Astrocyte of the cerebellum (primary cell): Measurements from ENCODE around the gene CKLF.
"Not testable (repeated sequence)": the region's sequence is repeated elsewhere in the genome, so short reads cannot be mapped to it uniquely, and the experiment has no call there.

ENCODE experiments used
- DNase-seq: peaks from one replicate; pipeline ENCODE4 v3.0.0-alpha.2; 2011; ENCODE audit warnings: low read depth
- H3K4me3 ChIP-seq: 2 replicates; pipeline ENCODE4 v1.5.1; 2011; ENCODE audit warnings: mild to moderate bottlenecking, low read depth, low read length, moderate library complexity
- in situ Hi-C: cut with HindIII; loops from 2 replicates; pipeline ENCODE4 v1.10.0; 2017; ENCODE audit warnings: low sequenced_read_pairs
- TF ChIP-seq, protein P1 (sequence below): IDR thresholded peaks from 2 replicates; pipeline ENCODE4 v1.5.1; 2012; ENCODE audit warnings: low read length, low read depth, moderate library complexity, mild to moderate bottlenecking; ENCODE audit errors: missing control alignments

Gene CKLF

DNA sequence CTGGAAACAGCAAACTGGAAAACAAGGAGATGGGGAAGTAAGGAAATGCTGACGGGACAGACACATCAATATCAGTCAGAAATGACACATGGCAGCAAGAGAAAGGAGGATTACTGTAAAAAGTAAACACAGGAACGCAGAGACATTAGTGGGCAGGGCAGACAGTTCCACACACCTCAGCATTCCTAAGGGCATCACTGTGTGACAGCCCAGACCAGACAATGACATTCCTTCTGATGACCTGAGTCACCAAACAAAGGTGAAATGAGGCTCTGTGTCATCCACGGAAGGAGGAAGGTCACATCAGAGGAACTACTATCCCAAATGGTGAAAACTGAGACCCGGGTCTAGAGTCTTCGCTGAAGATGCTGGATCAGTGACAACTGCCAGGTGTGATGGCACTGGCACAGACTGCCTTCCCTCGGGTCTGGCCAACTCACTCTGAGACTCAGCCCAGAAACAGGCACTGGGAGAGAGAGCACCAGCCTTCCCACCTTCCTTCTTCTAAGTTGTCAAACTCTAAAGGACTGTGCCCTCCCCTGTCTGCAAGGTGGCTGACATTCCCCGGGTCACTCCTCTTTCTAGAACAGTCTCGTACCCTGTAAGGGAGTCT, 39.2 kb upstream of the CKLF start:
- in situ Hi-C loops = loop anchor here (5.0 kb wide), 1 partner anchor 96 kb away; no protein-coding TSS in a partner anchor

DNA sequence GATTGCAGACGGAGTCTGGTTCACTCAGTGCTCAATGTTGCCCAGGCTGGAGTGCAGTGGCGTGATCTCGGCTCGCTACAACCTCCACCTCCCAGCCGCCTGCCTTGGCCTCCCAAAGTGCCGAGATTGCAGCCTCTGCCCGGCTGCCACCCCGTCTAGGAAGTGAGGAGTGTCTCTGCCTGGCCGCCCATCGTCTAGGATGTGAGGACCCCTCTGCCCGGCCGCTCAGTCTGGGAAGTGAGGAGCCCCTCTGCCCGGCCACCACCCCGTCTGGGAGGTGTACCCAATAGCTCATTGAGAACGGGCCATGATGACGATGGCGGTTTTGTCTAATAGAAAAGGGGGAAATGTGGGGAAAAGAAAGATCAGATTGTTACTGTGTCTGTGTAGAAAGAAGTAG, 38.0 kb upstream of the CKLF start:
- not testable (repeated sequence) for H3K4me3 ChIP-seq, DNase-seq
- in situ Hi-C loops = loop anchor here (5.0 kb wide), 1 partner anchor 97 kb away; no protein-coding TSS in a partner anchor

More for the DNA sequence above, 39.2 kb upstream of the CKLF start:
- no peak overlapping the region for H3K4me3 ChIP-seq
- DNase-seq = no peak
- TF ChIP-seq, protein P1, sequence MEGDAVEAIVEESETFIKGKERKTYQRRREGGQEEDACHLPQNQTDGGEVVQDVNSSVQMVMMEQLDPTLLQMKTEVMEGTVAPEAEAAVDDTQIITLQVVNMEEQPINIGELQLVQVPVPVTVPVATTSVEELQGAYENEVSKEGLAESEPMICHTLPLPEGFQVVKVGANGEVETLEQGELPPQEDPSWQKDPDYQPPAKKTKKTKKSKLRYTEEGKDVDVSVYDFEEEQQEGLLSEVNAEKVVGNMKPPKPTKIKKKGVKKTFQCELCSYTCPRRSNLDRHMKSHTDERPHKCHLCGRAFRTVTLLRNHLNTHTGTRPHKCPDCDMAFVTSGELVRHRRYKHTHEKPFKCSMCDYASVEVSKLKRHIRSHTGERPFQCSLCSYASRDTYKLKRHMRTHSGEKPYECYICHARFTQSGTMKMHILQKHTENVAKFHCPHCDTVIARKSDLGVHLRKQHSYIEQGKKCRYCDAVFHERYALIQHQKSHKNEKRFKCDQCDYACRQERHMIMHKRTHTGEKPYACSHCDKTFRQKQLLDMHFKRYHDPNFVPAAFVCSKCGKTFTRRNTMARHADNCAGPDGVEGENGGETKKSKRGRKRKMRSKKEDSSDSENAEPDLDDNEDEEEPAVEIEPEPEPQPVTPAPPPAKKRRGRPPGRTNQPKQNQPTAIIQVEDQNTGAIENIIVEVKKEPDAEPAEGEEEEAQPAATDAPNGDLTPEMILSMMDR = no peak

DNA sequence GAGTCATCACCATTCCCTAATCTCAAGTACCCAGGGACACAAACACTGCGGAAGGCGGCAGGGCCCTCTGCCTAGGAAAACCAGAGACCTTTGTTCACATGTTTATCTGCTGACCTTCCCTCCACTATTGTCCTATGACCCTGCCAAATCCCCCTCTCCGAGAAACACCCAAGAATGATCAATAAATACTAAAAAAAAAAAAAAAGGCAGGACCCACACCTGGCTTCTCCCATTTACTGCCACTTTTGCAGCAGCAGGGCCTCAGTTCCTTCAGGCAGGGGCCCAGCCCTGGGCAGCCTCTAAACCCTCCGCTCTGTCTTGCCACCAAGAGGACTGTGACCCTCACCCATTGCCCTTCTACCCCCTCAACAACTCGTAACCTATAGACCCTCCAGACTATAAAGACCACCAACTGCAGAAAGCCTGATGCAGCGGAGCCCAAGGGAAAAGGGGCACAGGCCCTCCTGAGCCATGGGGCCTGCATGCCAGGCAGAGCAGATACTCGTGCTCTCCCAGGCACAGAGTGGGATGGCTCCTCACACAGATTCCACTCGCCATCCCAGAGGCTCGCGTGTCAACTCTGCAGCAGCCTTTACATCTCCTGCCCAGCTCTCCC, 37.3 kb upstream of the CKLF start:
- in situ Hi-C loops = loop anchor here (5.0 kb wide), 1 partner anchor 98 kb away; no protein-coding TSS in a partner anchor
- DNase-seq, H3K4me3 ChIP-seq: not testable (repeated sequence)

DNA sequence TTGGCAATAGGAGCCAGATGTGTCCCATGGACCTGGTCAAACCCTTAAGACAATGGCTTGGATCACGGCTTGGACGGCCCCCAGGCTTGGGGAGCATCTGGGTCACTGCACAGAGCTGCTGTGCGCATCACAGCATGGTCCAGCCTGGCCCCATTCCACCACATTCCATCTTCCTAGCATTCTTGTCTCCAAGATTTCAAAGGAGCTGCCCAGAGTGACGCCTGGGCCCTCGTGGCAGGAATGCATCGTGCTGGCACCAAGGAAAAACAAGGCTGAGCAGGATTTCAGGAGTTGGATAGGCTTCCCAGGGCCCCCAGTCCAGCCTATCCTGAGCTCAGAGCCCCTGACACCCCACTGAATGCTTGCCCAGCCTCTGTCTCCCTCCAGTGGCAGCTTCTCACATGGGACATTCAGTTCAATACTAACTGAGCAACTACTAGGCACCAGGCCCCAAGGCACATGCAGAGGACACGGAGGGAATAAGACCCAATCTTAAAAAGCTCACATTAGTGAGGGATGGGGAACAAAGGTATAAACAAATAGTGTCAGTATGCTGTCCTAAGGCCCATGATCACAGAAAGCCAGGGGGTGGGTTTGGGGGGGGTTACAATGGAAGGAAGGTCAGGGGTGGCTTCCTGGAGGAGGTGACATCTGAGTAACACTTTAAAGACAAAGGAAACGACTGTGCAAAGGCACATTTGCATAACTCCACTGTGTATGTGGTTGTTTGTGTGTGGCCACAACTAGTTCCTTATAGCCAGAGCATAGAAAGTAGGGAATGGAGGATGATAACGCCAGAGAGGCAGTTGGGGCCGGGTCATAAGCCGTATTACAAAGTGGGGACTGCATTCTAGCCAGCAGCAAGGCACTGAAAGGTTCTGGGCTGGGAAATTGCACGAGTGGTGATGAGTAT, 36.5 kb upstream of the CKLF start:
- no peak overlapping the region for H3K4me3 ChIP-seq
- TF ChIP-seq, protein P1 = peak; percentile 69
- DNase-seq = peak; percentile 81
- in situ Hi-C loops = no loop called here

DNA sequence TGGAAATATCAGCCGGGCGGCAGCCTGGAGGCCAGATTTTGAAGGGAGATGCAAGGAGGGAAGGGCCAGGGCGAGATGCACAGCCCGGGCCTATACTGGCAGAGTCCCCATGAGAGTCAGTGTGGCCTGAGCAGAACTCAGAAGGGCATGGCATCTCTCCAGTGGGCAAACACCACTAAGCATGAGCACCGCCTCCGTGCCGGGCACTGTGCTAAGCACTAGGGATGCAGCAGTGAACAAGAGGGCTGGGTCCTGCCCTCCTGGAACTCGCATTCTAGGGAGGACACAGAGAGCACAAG, 35.9 kb upstream of the CKLF start:
- in situ Hi-C loops = no loop called here
- TF ChIP-seq, protein P1 = no peak
- H3K4me3 ChIP-seq = no peak overlapping the region
- DNase-seq = no peak

DNA sequence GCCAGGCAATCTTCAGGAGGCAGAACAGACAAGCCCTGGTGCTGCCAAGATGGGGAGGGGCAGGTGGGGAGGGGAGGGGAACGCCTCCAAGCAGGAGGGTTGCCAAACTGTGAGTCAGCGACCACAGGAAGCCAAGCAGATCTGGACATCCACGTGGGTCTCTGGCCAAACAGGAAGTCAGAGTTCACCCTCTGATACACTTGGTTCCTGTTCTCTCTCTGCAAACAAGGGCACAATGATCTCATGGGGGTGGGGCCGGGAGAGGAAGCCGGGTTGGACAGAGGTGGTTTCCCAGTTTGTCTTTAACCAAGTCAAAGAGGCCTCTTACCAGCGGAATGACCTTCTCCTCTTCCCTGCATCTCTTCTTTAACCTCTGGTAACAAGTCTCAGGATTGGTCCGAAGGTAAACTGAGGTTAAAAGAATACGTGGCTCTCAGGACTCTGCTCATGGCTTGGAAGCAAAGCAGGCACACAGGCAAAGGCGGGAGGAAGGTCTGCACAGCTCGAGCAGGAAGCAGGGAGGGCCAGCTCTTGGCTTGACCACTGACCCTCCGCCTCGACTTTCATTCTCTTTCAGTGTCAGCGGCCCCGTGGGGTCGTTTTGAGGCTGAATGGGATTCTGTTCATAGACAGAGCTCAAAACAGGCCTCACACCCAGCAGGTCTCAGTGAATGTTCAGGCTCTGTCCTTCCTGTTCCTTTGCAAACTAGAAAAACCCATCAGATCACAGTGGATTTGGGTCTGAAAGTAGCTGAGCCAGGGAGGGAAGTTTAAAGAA, 35.4 kb upstream of the CKLF start:
- peak; percentile 95 for DNase-seq
- H3K4me3 ChIP-seq = no peak overlapping the region
- in situ Hi-C loops = no loop called here
- TF ChIP-seq, protein P1 = no peak

DNA sequence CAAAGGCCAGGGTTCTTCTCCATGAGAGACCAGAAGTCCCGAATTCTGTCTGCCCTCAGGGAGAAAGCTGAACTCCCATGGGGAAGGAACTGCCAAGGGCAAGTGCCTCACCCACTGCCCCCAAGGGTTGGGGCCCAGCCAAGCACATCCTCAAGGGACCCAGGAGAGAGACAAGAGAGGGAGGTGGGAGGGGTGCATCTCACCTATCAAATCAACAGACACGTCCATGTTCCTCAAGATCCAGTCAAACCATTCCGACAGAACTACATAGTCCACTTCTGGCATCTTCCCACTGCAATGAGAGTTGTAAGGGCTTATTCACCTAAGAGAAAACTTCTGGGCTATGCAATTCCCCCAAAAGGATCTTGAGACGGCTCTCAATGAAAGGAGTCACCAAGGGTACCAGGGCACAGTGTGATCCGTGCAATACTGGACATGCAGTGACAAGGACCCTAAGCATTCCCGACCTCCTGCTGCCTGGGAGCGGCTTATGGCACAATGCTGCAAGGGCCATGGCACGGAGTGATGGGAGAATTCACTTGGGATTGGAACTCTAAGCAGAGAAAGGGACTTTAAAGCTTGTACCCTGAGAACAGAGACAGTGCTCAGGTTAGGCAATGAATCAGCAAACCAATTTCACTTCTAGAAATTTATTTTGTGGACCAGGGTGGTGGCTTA, 34.7 kb upstream of the CKLF start:
- TF ChIP-seq, protein P1 = no peak
- H3K4me3 ChIP-seq = no peak overlapping the region
- in situ Hi-C loops = no loop called here
- DNase-seq = no peak
